AG09309 (cell line): ENCODE measurements around the gene AGA.

Experiments used
- DNase-seq: peaks from one replicate; pipeline ENCODE4 v3.0.0-alpha.2; 2010; ENCODE audit warnings: low read depth
- H3K4me3 ChIP-seq: 2 replicates; pipeline ENCODE4 v1.5.1; 2011; ENCODE audit warnings: mild to moderate bottlenecking, low read depth, low read length, moderate library complexity; ENCODE audit not compliant: control insufficient read depth
- TF ChIP-seq, protein P1 (sequence below): IDR thresholded peaks from 2 replicates; pipeline ENCODE4 v1.5.1; 2011; ENCODE audit warnings: mild to moderate bottlenecking, low read depth, low read length, inconsistent platforms; ENCODE audit not compliant: insufficient read depth, control insufficient read depth; ENCODE audit errors: missing control alignments

Gene AGA

GRCh38 chr4:177473991-177474390, 31.8 kb upstream of the AGA start:
- no peak for DNase-seq
- H3K4me3 ChIP-seq: no peak overlapping the region
- TF ChIP-seq, protein P1, sequence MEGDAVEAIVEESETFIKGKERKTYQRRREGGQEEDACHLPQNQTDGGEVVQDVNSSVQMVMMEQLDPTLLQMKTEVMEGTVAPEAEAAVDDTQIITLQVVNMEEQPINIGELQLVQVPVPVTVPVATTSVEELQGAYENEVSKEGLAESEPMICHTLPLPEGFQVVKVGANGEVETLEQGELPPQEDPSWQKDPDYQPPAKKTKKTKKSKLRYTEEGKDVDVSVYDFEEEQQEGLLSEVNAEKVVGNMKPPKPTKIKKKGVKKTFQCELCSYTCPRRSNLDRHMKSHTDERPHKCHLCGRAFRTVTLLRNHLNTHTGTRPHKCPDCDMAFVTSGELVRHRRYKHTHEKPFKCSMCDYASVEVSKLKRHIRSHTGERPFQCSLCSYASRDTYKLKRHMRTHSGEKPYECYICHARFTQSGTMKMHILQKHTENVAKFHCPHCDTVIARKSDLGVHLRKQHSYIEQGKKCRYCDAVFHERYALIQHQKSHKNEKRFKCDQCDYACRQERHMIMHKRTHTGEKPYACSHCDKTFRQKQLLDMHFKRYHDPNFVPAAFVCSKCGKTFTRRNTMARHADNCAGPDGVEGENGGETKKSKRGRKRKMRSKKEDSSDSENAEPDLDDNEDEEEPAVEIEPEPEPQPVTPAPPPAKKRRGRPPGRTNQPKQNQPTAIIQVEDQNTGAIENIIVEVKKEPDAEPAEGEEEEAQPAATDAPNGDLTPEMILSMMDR: no peak

- TF ChIP-seq, protein P1: no peak
- DNase-seq: no peak
- H3K4me3 ChIP-seq: no peak overlapping the region
Measured at GRCh38 chr4:177464026-177464425, 21.8 kb upstream of the AGA start.

DNA sequence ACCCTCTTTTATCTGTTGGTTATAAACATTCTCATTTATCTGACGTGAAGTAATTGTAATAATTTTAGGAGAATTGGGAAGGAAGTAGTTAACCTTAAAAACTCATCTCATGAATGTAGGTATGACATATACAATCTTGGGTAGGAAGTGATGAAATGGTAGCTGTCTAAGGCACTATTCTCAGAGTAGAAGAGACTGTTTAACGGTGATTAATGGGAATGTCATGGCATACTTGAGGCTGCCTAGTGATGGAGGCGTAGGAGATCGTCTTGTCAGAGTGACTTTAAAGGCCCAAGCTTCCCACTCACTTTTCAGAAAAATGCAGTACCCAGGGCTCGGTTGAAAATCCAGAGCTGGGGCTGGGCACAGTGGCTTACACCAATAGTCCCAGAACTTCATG, 19.4 kb upstream of the AGA start:
- DNase-seq: no peak
- TF ChIP-seq, protein P1: no peak
- no peak overlapping the region for H3K4me3 ChIP-seq

DNA sequence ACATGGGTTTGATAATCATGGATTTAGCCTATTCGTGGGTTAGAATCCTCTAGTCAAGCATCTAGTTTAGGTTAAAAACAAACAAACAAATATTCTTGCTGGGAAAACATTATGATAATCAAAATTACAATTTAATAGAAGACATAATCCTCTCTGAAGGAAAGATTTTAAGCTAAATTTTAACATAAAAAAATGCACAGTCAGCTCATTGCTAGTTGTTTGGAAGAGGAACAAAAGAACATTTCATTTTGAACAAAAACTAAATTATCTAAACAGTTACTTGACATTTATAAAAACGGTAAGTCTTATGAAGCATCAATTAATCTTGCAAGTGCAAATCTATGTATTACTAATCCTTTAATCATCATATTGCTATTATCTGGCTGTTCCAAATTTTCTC, 18.2 kb upstream of the AGA start:
- TF ChIP-seq, protein P1: no peak
- no peak for DNase-seq

DNA sequence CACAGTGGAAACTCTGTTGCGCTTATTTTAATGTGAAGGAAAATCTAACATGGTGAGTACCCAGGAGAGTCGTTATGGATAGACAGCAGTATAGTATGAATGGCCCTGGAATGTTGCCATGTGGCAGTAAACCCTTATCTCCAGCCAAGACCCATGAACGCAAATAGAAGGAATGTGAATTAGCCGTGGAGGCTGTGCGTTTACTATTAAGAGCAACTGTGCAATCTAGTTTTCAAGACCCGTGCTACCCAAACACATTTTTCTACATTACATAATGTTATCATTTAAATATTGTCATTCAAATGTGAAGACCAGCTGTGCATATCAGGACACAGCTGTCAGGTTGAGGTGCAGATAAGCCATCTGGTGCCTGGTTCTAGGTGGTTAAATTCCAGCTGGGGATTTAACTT, 13.3 kb upstream of the AGA start:
- DNase-seq: no peak
- H3K4me3 ChIP-seq: no peak overlapping the region
- TF ChIP-seq, protein P1: no peak

More for the DNA sequence above, 18.2 kb upstream of the AGA start:
- H3K4me3 ChIP-seq: no peak overlapping the region

GRCh38 chr4:177453116-177453515, 10.9 kb upstream of the AGA start:
- TF ChIP-seq, protein P1: no peak
- H3K4me3 ChIP-seq: no peak overlapping the region
- DNase-seq: no peak

DNA sequence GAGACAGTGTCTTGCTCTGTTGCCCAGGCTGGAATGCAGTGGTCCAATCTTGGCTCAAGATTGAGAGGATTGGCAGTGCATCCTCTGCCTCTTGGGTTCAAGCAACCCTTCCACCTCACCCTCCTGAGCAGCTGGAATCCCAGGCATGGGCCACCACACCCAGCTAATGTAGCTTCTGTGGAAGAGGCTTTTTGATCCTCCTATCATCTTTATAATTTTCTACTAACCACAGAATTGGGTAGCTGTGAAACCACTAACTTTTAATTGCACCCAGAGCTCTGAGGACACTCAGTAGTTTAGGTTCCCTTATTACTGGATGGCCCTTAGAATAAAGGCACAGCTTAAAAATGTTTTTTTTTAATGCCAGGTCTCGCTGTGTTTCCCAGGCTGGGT, 8.9 kb upstream of the AGA start:
- no peak for DNase-seq
- TF ChIP-seq, protein P1: no peak
- H3K4me3 ChIP-seq: no peak overlapping the region
